DOHH2 (cell line): ENCODE data around the gene PRRC2A.

Experiments used
- H3F3A ChIP-seq: fragments of 200-600 bp; sonication (generic), shearing (Covaris generic); 2 replicates; pipeline ENCODE4 v1.6.0; 2016; ENCODE audit warnings: antibody characterized with exemption, mild to moderate bottlenecking; ENCODE audit not compliant: control insufficient read depth, insufficient read depth
- H3K27ac ChIP-seq: fragments of 200-600 bp; sonication (generic); 2 replicates; pipeline ENCODE4 v1.5.1; 2014; ENCODE audit warnings: low read depth, mild to moderate bottlenecking, low read length, moderate library complexity
- H3K27me3 ChIP-seq: fragments of 200-600 bp; sonication (generic); 2 replicates; pipeline ENCODE4 v1.6.1; 2014; ENCODE audit warnings: mild to moderate bottlenecking, low read length, mixed read lengths; ENCODE audit not compliant: control insufficient read depth
- H3K36me3 ChIP-seq: fragments of 200-600 bp; sonication (generic); 2 replicates; pipeline ENCODE4 v1.6.1; 2014; ENCODE audit warnings: mild to moderate bottlenecking, low read length, moderate library complexity, mixed read lengths; ENCODE audit not compliant: control insufficient read depth
- H3K4me1 ChIP-seq: fragments of 200-600 bp; sonication (generic); 2 replicates; pipeline ENCODE4 v1.6.1; 2014; ENCODE audit warnings: mild to moderate bottlenecking, low read length, mixed read lengths; ENCODE audit not compliant: control insufficient read depth
- H3K4me2 ChIP-seq: fragments of 200-600 bp; sonication (generic); 2 replicates; pipeline ENCODE4 v1.6.0; 2014; ENCODE audit warnings: mild to moderate bottlenecking, low read length, moderate library complexity
- H3K4me3 ChIP-seq: fragments of 200-600 bp; sonication (generic); 2 replicates; pipeline ENCODE4 v1.5.1; 2014; ENCODE audit warnings: mild to moderate bottlenecking, low read length, mixed read lengths
- H3K79me2 ChIP-seq: fragments of 200-600 bp; sonication (generic); 2 replicates; pipeline ENCODE4 v1.6.1; 2014; ENCODE audit warnings: mild to moderate bottlenecking, low read length, mixed read lengths; ENCODE audit not compliant: control insufficient read depth
- H3K9me2 ChIP-seq: fragments of 200-600 bp; sonication (generic); replicated peaks from 2 replicates; pipeline ENCODE4 v1.6.1; 2014; ENCODE audit warnings: mild to moderate bottlenecking, low read length, mixed read lengths; ENCODE audit not compliant: control insufficient read depth
- H3K9me3 ChIP-seq: fragments of 200-600 bp; sonication (generic); 2 replicates; pipeline ENCODE4 v1.6.1; 2014; ENCODE audit warnings: antibody characterized with exemption, low read length, mixed read lengths; ENCODE audit not compliant: control insufficient read depth, insufficient read depth
- H4K20me1 ChIP-seq: fragments of 200-600 bp; sonication (generic); 2 replicates; pipeline ENCODE4 v1.6.0; 2014; ENCODE audit warnings: low read depth, mild to moderate bottlenecking, antibody characterized with exemption, low read length, moderate library complexity; ENCODE audit not compliant: control insufficient read depth, insufficient read depth
- EZH2phosphoT487 ChIP-seq: fragments of 200-600 bp; sonication (generic); IDR thresholded peaks from 2 replicates; pipeline ENCODE4 v1.6.1; 2017; ENCODE audit warnings: borderline replicate concordance, mild to moderate bottlenecking, antibody characterized with exemption, low read length, moderate library complexity, mixed read lengths
- TF ChIP-seq, protein P1 (sequence below): fragments of 200-600 bp; sonication (generic); IDR thresholded peaks from one replicate; pipeline ENCODE4 v1.5.1; 2014; ENCODE audit warnings: antibody characterized with exemption, mild to moderate bottlenecking, low read depth, low read length; ENCODE audit not compliant: poor library complexity, severe bottlenecking

PRRC2A gene

DNA sequence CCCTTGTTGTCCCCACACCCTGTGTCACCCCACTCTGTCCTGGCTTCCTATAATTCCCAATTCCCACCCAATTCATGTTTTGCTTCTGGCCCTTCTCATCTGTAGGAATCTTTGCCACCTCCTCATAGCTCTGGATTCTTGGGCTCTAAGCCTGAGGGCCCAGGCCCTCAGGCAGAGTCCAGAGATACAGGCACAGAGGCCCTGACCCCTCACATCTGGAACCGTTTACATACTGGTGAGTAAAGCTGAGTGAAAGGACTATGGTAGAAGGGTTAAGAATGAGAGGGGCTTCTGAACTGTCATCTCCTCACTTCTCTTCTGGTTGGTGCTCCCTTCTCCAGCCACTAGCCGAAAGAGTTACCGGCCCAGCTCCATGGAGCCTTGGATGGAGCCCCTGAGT is 13.6 kb downstream of the PRRC2A start:
- Histone ChIP-seq H3K27ac (no peak overlapping the region), H3K4me1 (no peaks in the 10 kb centered on the region), H3K4me3 (no peak overlapping the region), H3K9me3 (no peaks in the 10 kb centered on the region), H4K20me1 (peaks cover 4% of the 10 kb centered on the region; the same call in 1 of the 2 replicates), H3K4me2 (no peak overlapping the region), H3K9me2 (no peaks in the 10 kb centered on the region), H3K79me2 (peaks cover 20% of the 10 kb centered on the region), H3K27me3 (no peaks in the 10 kb centered on the region), H3F3A (peaks cover 48% of the 10 kb centered on the region), H3K36me3 (peaks cover 97% of the 10 kb centered on the region)
- TF ChIP-seq, protein P1, sequence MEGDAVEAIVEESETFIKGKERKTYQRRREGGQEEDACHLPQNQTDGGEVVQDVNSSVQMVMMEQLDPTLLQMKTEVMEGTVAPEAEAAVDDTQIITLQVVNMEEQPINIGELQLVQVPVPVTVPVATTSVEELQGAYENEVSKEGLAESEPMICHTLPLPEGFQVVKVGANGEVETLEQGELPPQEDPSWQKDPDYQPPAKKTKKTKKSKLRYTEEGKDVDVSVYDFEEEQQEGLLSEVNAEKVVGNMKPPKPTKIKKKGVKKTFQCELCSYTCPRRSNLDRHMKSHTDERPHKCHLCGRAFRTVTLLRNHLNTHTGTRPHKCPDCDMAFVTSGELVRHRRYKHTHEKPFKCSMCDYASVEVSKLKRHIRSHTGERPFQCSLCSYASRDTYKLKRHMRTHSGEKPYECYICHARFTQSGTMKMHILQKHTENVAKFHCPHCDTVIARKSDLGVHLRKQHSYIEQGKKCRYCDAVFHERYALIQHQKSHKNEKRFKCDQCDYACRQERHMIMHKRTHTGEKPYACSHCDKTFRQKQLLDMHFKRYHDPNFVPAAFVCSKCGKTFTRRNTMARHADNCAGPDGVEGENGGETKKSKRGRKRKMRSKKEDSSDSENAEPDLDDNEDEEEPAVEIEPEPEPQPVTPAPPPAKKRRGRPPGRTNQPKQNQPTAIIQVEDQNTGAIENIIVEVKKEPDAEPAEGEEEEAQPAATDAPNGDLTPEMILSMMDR = no peak
- TF ChIP-seq EZH2phosphoT487 = no peak

- Histone ChIP-seq H3K27me3 (no peaks in the 10 kb centered on the region), H3K9me3 (no peaks in the 10 kb centered on the region), H3K4me1 (no peaks in the 10 kb centered on the region), H3K4me2 (no peak overlapping the region), H3K79me2 (peaks cover 19% of the 10 kb centered on the region), H4K20me1 (peaks cover 4% of the 10 kb centered on the region; the same call in 1 of the 2 replicates), H3K36me3 (peaks cover 97% of the 10 kb centered on the region), H3F3A (peaks cover 56% of the 10 kb centered on the region), H3K27ac (no peak overlapping the region), H3K9me2 (no peaks in the 10 kb centered on the region), H3K4me3 (no peak overlapping the region)
- no peak for TF ChIP-seq EZH2phosphoT487
- TF ChIP-seq, protein P1 = no peak
These were observed 14.6 kb downstream of the PRRC2A start for GRCh38 chr6:31634969-31635575.

DNA sequence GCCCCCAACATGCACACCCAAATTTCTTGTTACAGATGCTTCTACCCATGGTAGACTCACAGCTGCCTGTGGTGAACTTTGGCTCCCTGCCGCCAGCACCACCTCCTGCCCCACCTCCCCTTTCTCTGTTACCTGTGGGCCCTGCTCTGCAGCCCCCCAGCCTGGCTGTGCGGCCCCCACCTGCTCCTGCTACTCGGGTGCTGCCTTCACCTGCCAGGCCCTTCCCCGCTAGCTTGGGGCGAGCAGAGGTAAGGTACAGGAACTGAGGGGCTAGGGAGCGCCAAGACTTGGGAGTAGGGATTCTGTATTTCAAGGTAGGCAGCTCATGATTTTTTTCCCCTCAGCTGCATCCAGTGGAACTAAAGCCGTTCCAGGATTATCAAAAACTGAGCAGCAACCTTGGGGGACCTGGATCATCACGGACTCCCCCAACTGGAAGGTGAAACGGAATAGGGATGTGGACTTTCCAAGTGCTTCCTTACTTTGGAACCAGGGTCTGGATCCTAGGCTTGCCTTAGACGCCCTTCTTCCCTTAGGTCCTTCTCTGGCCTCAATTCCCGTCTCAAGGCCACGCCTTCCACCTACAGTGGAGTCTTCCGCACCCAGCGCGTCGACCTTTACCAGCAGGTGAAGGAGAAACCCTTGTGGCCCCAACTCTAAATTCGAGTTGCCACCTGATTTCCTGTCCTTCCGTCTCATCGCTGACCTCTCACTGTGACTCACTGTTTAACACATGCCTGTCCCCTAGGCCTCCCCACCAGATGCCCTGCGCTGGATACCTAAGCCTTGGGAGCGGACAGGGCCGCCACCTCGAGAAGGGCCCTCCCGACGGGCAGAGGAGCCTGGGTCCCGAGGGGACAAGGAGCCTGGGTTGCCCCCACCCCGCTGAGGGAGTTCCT is 16.4 kb downstream of the PRRC2A start:
- H3K36me3 ChIP-seq = peaks cover 97% of the 10 kb centered on the region
- no peaks in the 10 kb centered on the region for H3K9me2 ChIP-seq
- no peak overlapping the region for H3K4me2 ChIP-seq
- no peaks in the 10 kb centered on the region for H3K27me3 ChIP-seq
- TF ChIP-seq, protein P1 = no peak
- TF ChIP-seq EZH2phosphoT487 = no peak
- no peaks in the 10 kb centered on the region for H3K9me3 ChIP-seq
- no peak overlapping the region for H3K27ac ChIP-seq
- peaks cover 60% of the 10 kb centered on the region for H3F3A ChIP-seq
- H3K4me3 ChIP-seq = no peak overlapping the region
- no peaks in the 10 kb centered on the region for H3K4me1 ChIP-seq
- peaks cover 4% of the 10 kb centered on the region; the same call in 1 of the 2 replicates for H4K20me1 ChIP-seq
- peaks cover 13% of the 10 kb centered on the region; the same call in 1 of the 2 replicates for H3K79me2 ChIP-seq
